HG03095 (cell line): ENCODE measurements around the gene TBX1.

ENCODE experiments used
- ATAC-seq: cut with Tn5 transposase; IDR thresholded peaks from one replicate; pipeline ENCODE4 v1.9.1; 2021; ENCODE audit warnings: moderate library complexity; ENCODE audit not compliant: unreplicated experiment

The TBX1 gene

GRCh38 chr22:19810381-19811201 is 50.0 kb downstream of the TBX1 start:
- ATAC-seq, result no peak

GRCh38 chr22:19811211-19811621 is 50.6 kb downstream of the TBX1 start:
- ATAC-seq, result no peak

DNA sequence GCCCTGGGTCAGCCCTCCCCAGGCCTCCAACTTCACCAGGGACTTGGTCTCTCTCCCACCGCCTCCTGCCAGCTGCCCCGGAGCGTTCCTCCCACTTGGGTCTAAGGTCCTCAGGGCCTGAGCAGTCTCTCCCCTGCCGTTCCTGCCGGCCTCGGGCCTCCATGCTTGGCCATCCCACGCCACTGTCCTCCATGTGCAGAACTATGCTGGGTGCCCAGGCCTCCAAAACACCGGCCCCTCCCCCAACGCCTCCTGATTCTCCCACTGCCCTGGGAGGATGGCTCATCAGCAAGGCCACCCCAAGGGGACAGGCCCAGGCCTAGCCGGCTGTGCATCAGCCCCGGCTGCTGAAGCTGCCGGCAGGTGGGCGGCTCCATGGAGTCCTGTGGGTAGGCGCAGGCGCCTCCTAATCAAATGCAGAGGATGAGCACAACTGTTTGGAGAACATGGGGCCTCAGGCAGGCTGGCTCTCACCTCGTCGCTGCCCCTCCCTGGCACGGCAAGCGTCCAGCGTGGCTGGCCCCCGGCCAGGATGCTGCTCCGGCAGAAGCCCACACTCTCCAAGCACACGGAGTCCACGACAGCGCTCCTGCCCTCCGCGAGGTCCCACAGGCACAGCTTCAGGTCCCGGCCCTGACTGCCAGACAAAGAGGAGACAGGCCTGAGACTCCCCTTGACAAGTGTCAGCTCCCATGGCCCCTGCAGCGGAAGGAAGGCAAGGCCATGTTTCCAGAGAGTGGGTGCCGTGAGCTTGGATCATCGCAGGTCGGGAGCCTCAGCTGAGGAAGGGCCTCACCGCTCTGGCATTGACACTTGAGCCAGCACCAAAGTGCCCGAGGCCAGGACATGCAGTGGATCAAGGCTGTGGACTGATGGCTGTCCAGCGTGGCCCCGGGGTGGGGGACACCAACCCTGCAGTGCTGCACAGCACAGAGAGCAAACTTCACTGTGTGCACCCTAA is 51.5 kb downstream of the TBX1 start:
- ATAC-seq, result no peak

DNA sequence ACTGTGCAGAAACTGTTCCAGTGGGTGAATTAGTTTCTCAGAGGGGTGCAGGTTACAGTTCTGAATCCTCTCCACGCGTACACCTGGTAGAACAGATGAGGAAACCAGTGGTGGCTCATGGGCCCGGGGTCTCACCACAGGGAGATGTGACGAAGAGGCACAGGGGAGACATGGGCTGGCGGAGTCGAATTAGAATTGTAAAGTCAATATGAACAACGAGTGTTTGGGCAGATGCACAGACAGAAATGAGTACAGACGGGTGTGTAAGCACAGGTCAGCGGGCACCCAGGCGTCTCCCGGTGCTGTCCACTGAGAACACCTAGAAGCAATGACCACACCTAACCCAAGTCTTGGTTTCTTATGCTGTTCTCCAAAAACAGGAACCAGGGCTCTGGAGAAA is 52.3 kb downstream of the TBX1 start:
- ATAC-seq, result no peak

GRCh38 chr22:19814428-19814827 is 53.9 kb downstream of the TBX1 start:
- no peak for ATAC-seq

DNA sequence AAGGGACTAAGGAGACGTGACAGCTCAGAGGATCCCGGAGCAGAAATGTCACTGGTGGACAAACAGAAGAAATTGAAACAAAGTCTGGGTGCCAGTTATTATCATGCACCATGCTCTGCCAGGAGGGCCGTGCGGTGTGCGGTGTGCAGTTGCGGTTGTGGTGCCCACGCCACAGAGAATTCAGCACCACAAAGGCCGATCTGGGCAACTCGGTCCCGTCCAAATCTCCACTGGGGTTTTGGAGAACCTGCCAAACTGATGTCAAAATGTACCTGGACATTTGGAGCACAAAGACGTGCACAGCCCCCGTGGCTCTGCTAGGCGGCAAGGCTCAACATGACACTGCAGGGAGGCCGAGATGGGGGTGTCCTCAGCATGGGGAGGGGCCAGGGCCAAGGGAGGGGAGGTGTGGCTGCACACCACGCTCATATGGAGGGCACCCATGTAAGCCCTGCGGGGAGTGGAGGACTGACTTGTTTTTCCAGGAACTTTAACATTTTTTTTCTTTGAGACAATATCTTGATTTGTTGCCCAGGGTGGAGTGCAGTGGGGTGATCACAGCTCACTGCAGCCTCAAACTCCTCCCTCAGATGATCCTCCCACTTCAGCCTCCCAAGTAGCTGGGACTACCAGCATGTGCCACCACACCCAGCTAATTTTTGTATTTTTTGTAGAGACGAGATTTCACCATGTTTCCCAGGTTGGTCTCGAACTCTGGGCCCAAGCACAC is 54.7 kb downstream of the TBX1 start:
- no peak for ATAC-seq

DNA sequence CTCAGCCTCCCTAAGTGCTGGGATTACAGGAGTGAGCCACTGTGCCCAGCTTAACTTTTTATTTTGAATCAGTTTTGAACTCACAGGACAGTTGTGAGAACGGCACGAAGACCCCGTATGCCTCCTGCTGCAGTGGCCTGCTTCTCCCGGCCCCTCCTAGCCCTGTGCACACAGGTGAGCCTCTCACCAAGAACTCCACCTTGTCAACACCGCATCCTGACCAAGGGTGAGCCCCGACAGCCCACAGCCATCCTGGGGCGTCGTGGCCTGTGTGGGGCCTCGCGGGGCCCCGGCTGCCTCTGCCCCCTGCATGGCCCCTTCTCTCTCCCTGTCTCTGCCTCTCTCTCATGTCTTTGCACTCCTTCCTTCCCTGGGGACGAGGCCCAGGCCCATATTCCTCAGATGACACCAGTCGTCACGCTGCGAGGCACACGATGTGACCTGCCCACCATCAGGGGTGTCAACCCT is 55.3 kb downstream of the TBX1 start:
- no peak for ATAC-seq

DNA sequence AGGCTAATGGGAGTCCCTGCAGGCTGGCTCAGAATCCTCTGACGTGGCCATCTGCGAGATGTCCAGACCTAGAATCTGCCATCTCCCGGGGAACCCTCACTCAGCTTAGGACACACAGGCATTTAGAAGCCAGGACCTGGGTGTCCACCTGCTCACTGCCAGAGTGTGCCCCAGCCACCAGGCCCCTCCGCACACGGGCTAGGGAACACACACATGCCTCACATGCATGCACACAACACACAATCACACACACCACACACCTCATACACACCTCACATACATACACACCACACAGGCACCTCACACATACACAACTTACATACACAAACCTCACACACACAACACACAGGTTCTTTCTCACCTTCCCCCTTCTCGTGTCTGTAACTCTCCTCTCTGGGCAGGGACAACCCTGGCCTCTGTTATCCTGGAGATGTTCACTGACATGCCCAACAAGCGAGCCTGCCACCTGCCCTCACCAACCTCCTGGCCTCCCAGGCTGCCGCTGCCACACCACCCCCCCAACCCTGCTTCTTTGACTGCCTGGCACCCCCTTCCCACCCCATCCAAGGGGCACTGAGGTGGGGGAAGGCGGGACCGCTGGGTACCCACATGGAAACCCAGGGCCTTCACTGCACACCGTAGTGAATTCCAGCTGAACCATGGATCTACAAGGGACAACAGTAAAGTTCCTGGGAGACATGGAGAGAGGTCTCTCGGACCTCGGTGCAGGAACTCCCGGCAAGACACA is 56.0 kb downstream of the TBX1 start:
- no peak for ATAC-seq
